ENCODE results near the gene KHDRBS2. TPM values are rescaled to one million over a fixed set of nuclear protein-coding genes. Genes with fewer than 3 reads are reported as not detected.

Gene KHDRBS2
- total and polyA plus RNA-seq, 2 donors (not counting 3 experiments of a cell fraction or from before 2014, with no cell fraction given) = not detected

- H3K27ac ChIP-seq (ENCODE audit: insufficient read depth, low read depth, low read length) = no peak overlapping the region
- intact Hi-C loops (cut with micrococcal nuclease) = no loop called here
Measured at GRCh38 chr6:62298745-62299392, 12.8 kb upstream of the KHDRBS2 start.

More at GRCh38 chr6:62298745-62299392, 12.8 kb upstream of the KHDRBS2 start:
- Histone ChIP-seq H3K36me3 (ENCODE audit: control insufficient read depth in 2 of 2, extremely low read depth in 1 of 2, insufficient read depth in 2 of 2, low read length in 2 of 2) (no peaks in the 10 kb centered on the region), H2AFZ (ENCODE audit: low read depth, low read length) (no peak overlapping the region), H3K9ac (replicated peaks; ENCODE audit: extremely low read depth, insufficient read depth, low read length) (no peak overlapping the region), H3K79me2 (ENCODE audit: control insufficient read depth, insufficient read depth, low read length) (no peaks in the 10 kb centered on the region), H3K4me2 (ENCODE audit: insufficient read depth, low read length) (no peak overlapping the region), H3K4me1 (ENCODE audit: control insufficient read depth, extremely low read depth, insufficient read depth, low read length) (no peaks in the 10 kb centered on the region), H3K4me3 (replicated peaks in 1 of 3; ENCODE audit: insufficient read depth in 1 of 3, low read depth in 1 of 3, low read length in 3 of 3) (no peak overlapping the region), H3K27me3 (ENCODE audit: control insufficient read depth in 2 of 2, insufficient read depth in 2 of 2, low read length in 2 of 2) (no peaks in the 10 kb centered on the region), H4K20me1 (replicated peaks; ENCODE audit: control insufficient read depth, extremely low read depth, insufficient read depth, low read length) (no peaks in the 10 kb centered on the region), H3K9me1 (replicated peaks; ENCODE audit: control insufficient read depth, extremely low read depth, insufficient read depth, low read length) (no peaks in the 10 kb centered on the region), H3K9me3 (replicated peaks; ENCODE audit: control insufficient read depth, insufficient read depth, low read length) (peaks cover 2% of the 10 kb centered on the region)
- no peak for TF ChIP-seq MYC (IDR thresholded peaks at IDR 0.05; ENCODE audit: low read depth, low read length)
- no peak for TF ChIP-seq POLR2A (IDR thresholded peaks at IDR 0.05; ENCODE audit: low read depth, low read length)
- TF ChIP-seq POLR2AphosphoS5 (IDR thresholded peaks at IDR 0.05; ENCODE audit: insufficient read depth, low read depth, low read length) = no peak
- TF ChIP-seq, protein P1, sequence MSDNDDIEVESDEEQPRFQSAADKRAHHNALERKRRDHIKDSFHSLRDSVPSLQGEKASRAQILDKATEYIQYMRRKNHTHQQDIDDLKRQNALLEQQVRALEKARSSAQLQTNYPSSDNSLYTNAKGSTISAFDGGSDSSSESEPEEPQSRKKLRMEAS (IDR thresholded peaks at IDR 0.05; ENCODE audit: insufficient read depth, insufficient read length) = no peak
- no peak for TF ChIP-seq GATA2 (IDR thresholded peaks at IDR 0.05; ENCODE audit: insufficient read depth, insufficient read length, low read depth, low read length)
- no peak for TF ChIP-seq EZH2 (IDR thresholded peaks at IDR 0.05; ENCODE audit: borderline replicate concordance, low read depth, low read length, severe bottlenecking)
- TF ChIP-seq FOS (IDR thresholded peaks at IDR 0.05; ENCODE audit: borderline replicate concordance, insufficient read depth, low read length) = no peak
- TF ChIP-seq, protein P2, sequence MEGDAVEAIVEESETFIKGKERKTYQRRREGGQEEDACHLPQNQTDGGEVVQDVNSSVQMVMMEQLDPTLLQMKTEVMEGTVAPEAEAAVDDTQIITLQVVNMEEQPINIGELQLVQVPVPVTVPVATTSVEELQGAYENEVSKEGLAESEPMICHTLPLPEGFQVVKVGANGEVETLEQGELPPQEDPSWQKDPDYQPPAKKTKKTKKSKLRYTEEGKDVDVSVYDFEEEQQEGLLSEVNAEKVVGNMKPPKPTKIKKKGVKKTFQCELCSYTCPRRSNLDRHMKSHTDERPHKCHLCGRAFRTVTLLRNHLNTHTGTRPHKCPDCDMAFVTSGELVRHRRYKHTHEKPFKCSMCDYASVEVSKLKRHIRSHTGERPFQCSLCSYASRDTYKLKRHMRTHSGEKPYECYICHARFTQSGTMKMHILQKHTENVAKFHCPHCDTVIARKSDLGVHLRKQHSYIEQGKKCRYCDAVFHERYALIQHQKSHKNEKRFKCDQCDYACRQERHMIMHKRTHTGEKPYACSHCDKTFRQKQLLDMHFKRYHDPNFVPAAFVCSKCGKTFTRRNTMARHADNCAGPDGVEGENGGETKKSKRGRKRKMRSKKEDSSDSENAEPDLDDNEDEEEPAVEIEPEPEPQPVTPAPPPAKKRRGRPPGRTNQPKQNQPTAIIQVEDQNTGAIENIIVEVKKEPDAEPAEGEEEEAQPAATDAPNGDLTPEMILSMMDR (IDR thresholded peaks at IDR 0.05; ENCODE audit: extremely low read depth in 1 of 2, insufficient read depth in 1 of 2, low read depth in 1 of 2, low read length in 2 of 2) = no peak
- TF ChIP-seq JUN (IDR thresholded peaks at IDR 0.05; ENCODE audit: borderline replicate concordance, insufficient read depth, insufficient read length, low read depth) = no peak
- dilution Hi-C loops (cut with MboI; ENCODE audit: extremely low pct_ligation_motif_present, low sequenced_read_pairs) = no loop called here
- ChIA-PET CTCF (no interaction called here), POLR2A (no interaction called here)
- no peak for FAIRE-seq
- BruUV-seq (replicated peaks) = no TSS peak
- no peak for DNase-seq (ENCODE audit: low read depth, low spot score)

Data from endothelial cell of umbilical vein (primary cell).